Measurements from ENCODE around the gene BCL10. TPM values are rescaled to one million over a fixed set of nuclear protein-coding genes. Genes with fewer than 3 reads are reported as not detected.

The BCL10 gene
- total RNA-seq, 4 donors from 2014 or later = 12.6 to 20.3 (median 13.0) TPM

GRCh38 chr1:85275701-85276214 lies 674 bp downstream of the BCL10 start:
- no peak for DNase-seq (ENCODE audit: low spot score in 2 of 2)
- Histone ChIP-seq H3K9me3 (no peaks in the 10 kb centered on the region), H3K36me3 (peaks cover 0 to 7% (median 0%) of the 10 kb centered on the region in 3 donors), H3K27me3 (no peaks in the 10 kb centered on the region), H3K4me3 (peak overlapping the region; percentile 88 to 95 (median 90)), H3K4me1 (peaks cover 0 to 49% (median 16%) of the 10 kb centered on the region in 4 donors), H3K27ac (peak overlapping the region; percentile 90 to 99 (median 97))
- no peak for TF ChIP-seq POLR2A (IDR thresholded peaks at IDR 0.05)
- TF ChIP-seq CTCF (IDR thresholded peaks at IDR 0.05) = no peak
- no peak for TF ChIP-seq EP300 (IDR thresholded peaks at IDR 0.05)
- WGBS, 2 donors = 3 to 4% methylated on average over 13 of the region's 13 CpGs

GRCh38 chr1:85274969-85275453 lies 1.4 kb downstream of the BCL10 start:
- no peaks in the 10 kb centered on the region for H3K9me3 ChIP-seq
- DNase-seq (ENCODE audit: low spot score in 2 of 2) = no peak
- peak overlapping the region in 3 of 4 donors; percentile 96 to 99 (median 98) for H3K27ac ChIP-seq
- H3K4me3 ChIP-seq = peak overlapping the region in 2 of 4 donors; percentile 10 to 92
- TF ChIP-seq POLR2A (IDR thresholded peaks at IDR 0.05) (no peak), EP300 (IDR thresholded peaks at IDR 0.05) (peak in 1 of 2 donors; percentile 9)
- H3K36me3 ChIP-seq = peaks cover 0 to 14% (median under 1%) of the 10 kb centered on the region in 3 donors
- H3K4me1 ChIP-seq = peaks cover 0 to 49% (median 16%) of the 10 kb centered on the region in 4 donors
- no peaks in the 10 kb centered on the region for H3K27me3 ChIP-seq
- WGBS, 2 donors = 75 to 85% methylated on average over 1 of the region's 1 CpG

GRCh38 chr1:85273397-85273796 lies 3.0 kb downstream of the BCL10 start:
- no peaks in the 10 kb centered on the region for H3K9me3 ChIP-seq
- peaks cover 0 to 45% (median 16%) of the 10 kb centered on the region in 4 donors for H3K4me1 ChIP-seq
- H3K4me3 ChIP-seq = no peak overlapping the region
- TF ChIP-seq EP300 (IDR thresholded peaks at IDR 0.05) = no peak
- no peak for TF ChIP-seq CTCF (IDR thresholded peaks at IDR 0.05)
- no peak for TF ChIP-seq POLR2A (IDR thresholded peaks at IDR 0.05)
- H3K27me3 ChIP-seq = no peaks in the 10 kb centered on the region
- no peak overlapping the region for H3K27ac ChIP-seq
- no peak for DNase-seq (ENCODE audit: low spot score in 2 of 2)
- H3K36me3 ChIP-seq = peaks cover 0 to 30% (median 11%) of the 10 kb centered on the region in 3 donors

- Histone ChIP-seq H3K36me3 (peaks cover 0 to 63% (median 11%) of the 10 kb centered on the region in 3 donors), H3K27ac (no peak overlapping the region), H3K9me3 (no peaks in the 10 kb centered on the region), H3K4me1 (peaks cover 0 to 24% (median 2%) of the 10 kb centered on the region in 4 donors), H3K4me3 (no peak overlapping the region), H3K27me3 (no peaks in the 10 kb centered on the region)
- WGBS, 2 donors = 89 to 93% methylated on average over 5 of the region's 5 CpGs
- TF ChIP-seq EP300 (IDR thresholded peaks at IDR 0.05) = no peak
- TF ChIP-seq POLR2A (IDR thresholded peaks at IDR 0.05) = no peak
- no peak for TF ChIP-seq CTCF (IDR thresholded peaks at IDR 0.05)
- DNase-seq (ENCODE audit: low spot score in 2 of 2) = no peak
These were observed 7.4 kb downstream of the BCL10 start for GRCh38 chr1:85268801-85269585.

GRCh38 chr1:85267313-85267712 lies 9.1 kb downstream of the BCL10 start:
- Histone ChIP-seq H3K9me3 (no peaks in the 10 kb centered on the region), H3K36me3 (peaks cover 0 to 63% (median 11%) of the 10 kb centered on the region in 3 donors), H3K27ac (no peak overlapping the region), H3K27me3 (no peaks in the 10 kb centered on the region), H3K4me3 (no peak overlapping the region), H3K4me1 (peaks cover 0 to 11% (median 0%) of the 10 kb centered on the region in 4 donors)
- TF ChIP-seq POLR2A (IDR thresholded peaks at IDR 0.05) = no peak
- TF ChIP-seq CTCF (IDR thresholded peaks at IDR 0.05) = no peak
- no peak for TF ChIP-seq EP300 (IDR thresholded peaks at IDR 0.05)
- no peak for DNase-seq (ENCODE audit: low spot score in 2 of 2)
- 90 to 94% methylated on average over 2 of the region's 2 CpGs for WGBS, 2 donors

Measured in tibial nerve (tissue), 4 donors.